HUDEP-2 (cell line): ENCODE data around the gene MIEN1.
"Not testable (repeated sequence)": the region's sequence is repeated elsewhere in the genome, so short reads cannot be mapped to it uniquely, and the experiment has no call there.

ENCODE experiments used
- DNase-seq, 76 experiments: peaks; one replicate each; lab custom pipeline; 2025; ENCODE audit not compliant: unreplicated experiment in 76 of 76; lab: John Stamatoyannopoulos, UW

MIEN1 gene

GRCh38 chr17:39742126-39742855 is 12.0 kb upstream of the MIEN1 start:
- DNase-seq = no peak

- DNase-seq = no peak
Observed at GRCh38 chr17:39740357-39741111, 10.2 kb upstream of the MIEN1 start.

DNA sequence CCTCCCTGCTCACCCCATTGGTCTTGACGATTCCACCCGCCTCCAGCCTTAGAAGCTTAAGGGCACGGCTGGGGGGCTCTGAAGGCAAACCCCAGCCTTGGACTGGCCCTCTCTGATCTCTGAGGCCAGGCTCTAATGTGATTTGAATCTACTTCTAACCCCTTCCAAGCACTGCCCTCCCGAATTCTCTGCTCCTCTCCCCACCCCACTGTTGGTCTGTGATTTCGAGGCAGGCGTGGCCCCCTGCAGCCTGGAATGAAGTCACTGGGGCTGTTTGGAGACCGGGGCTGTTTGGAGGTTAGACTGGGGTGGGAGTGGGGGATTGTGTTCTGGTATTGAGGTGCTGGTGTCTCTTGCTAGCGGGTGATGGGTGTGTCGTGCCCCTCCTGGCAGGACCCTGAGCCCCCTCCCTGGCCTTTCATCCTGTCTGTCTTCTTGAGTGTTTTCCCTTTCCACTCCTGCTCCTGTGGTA is 9.6 kb upstream of the MIEN1 start:
- DNase-seq = no peak

GRCh38 chr17:39738983-39739884 is 8.9 kb upstream of the MIEN1 start:
- no peak for DNase-seq

DNA sequence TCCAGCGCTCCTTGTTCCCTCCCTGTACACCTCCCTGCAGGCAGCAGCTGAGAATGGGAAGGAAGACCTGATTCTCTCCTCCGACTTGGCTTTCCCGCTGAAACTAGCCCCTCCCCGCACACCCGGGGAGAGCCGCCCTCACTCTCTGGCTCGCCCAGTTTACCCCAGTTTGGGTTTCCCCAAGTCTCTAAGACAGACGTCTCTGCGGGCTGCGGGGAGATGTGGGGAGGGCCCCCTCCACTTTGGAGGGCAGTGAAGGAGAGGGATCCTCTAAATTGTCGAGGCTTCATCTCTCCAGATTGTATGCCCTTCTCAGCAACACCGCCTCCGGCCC is 8.2 kb upstream of the MIEN1 start:
- no peak for DNase-seq

- DNase-seq = no peak
Observed at GRCh38 chr17:39737760-39738567, 7.6 kb upstream of the MIEN1 start, which contains the start of gene GRB7. Gene GRB7 (plus strand): TSS chr17:39737938. CDS start chr17:39742302, 4,364 bp downstream.

GRCh38 chr17:39737206-39737759 is 7.0 kb upstream of the MIEN1 start:
- no peak for DNase-seq

DNA sequence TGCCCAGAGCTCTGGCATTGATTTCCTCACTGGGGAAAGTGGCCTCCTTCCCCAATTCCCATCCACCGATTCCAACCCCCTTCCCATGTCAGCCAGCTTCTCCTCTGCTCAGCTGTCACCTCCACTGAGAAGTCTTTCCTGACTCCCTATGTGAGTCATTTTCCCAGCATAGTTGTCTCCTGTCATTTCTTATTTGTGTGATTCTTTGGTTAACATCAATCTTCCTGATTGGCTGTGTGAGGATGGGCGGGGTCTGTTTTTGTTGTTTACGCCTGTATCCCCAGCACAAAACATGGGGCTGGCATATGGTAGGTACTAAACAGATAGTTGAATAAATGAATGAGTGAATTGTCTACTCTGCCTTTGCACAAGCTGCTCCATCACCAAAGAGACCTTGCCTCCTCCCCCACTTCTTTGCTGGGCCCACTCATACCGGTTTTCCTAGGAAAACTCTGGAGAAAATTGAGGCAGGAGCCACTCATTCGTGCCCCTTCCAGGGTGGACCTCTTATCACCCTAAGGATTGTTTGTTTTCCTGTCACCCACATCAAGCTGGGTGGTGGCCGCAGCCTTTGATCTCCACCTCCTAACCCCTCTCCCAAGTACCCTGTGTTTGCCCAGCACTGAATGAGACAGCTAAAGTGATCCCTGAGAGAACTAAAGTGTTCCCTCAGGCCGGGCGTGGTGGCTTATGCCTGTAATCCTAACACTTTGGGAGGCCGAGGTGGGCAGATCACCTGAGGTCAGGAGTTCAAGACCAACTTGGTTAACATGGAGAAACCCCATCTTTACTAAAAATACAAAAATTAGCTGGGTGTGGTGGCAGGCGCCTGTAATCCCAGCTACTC is 6.2 kb upstream of the MIEN1 start:
- DNase-seq = no peak

DNA sequence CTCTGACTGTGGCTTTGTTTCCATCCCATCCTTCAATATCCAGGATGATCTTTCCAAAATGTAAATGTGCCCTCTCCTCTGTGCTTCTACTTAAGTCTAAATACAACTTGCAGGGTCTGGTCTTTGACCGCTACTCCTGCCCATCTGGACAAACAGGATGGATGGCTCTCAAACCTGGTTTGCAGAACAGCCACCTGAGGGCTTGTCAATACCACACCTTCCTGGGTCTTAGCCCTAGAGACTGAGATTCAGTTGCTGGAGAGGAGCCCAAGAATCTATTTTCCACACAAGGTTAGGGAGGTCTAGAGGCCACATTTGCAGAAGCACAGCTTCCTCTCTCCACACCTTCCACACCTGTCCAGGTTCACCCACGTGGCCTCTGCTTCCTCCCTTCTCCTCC is 5.5 kb upstream of the MIEN1 start:
- DNase-seq = no peak

DNA sequence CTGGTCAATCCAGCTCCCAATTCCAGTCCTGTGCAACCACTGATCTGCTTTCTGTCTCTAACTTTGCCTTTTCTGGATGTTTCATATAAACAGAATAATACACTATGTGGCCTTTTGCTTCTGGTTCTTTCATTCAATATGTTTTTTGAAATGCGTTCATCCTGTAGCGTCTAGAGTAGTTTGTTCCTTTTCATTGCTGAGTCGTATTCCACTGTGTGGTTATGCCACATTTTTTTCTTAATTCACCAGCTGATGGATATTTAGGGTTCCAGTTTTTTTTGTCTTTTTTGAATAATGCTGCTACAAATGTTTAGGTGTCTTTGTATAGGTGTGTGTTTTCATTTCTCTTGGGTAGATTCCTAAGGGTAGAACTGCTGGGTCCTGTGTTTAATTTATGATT is 2.3 kb upstream of the MIEN1 start:
- no peak for DNase-seq

DNA sequence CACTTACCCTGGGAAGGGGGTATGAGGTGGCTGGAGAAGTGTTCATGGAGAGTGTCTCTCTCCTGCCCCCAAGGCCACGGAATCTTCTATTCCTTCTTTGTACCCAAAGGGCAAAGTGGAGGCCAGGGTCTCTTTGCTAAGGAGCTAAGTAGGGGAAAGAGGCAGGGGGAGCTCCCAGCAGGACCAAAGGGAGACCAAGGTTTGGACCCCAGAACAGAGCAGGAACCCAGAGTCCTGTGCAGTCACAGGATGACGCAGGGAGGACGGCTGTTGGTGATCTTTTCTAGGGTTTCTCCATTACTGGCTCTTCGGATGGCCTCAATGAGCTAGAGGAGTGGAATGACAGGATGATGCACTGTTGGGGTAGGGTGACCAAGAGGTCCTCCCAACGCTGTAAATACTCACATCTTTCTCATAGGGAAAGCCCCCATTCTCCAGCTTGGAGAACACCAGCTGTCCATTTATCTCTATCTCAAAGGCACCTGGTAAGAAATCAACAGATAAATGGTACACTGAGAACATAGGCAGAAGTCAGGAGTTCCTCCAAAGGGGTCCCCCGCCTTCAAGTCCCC is 966 bp downstream of the MIEN1 start:
- no peak for DNase-seq

DNA sequence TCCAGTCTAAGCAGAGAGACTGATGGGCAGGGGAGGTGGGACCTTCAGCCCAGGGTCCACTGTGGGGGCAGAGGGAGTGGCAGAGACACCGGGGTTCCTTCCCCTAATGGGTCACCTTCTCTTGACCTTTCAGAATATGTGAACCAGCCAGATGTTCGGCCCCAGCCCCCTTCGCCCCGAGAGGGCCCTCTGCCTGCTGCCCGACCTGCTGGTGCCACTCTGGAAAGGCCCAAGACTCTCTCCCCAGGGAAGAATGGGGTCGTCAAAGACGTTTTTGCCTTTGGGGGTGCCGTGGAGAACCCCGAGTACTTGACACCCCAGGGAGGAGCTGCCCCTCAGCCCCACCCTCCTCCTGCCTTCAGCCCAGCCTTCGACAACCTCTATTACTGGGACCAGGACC is 2.8 kb downstream of the MIEN1 start:
- DNase-seq = no peak

GRCh38 chr17:39726617-39727016 is 3.7 kb downstream of the MIEN1 start:
- DNase-seq = no peak

GRCh38 chr17:39725923-39726322 is 4.4 kb downstream of the MIEN1 start:
- DNase-seq = not testable (repeated sequence)

DNA sequence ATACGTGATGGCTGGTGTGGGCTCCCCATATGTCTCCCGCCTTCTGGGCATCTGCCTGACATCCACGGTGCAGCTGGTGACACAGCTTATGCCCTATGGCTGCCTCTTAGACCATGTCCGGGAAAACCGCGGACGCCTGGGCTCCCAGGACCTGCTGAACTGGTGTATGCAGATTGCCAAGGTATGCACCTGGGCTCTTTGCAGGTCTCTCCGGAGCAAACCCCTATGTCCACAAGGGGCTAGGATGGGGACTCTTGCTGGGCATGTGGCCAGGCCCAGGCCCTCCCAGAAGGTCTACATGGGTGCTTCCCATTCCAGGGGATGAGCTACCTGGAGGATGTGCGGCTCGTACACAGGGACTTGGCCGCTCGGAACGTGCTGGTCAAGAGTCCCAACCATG is 5.6 kb downstream of the MIEN1 start:
- DNase-seq = no peak

GRCh38 chr17:39722965-39723848 is 7.1 kb downstream of the MIEN1 start:
- DNase-seq = peak in 66 of 76 experiments; percentile 1 to 76 (median 47)

DNA sequence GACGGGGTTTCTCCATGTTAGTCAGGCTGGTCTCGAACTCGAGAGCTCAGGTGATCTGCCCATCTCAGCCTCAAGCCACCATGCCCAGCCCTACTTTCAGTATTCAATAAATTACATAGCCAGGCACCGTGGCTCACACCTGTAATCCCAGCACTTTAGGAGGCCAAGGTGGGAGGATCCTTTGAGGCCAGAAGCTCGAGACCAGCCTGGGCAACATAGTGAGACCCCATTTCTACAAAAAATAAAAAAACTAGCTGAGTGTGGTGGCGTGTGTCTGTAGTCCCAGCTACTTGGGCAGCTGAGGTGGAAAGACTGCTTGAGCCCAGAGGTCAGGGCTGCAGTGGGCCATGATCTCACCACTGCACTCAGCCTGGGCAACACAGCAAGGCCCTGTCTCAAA is 8.2 kb downstream of the MIEN1 start:
- no peak for DNase-seq
